GOT3 (cell line): Measurements from ENCODE around the gene RAB22A.

Source experiments
- DNase-seq: peaks from one replicate; lab custom pipeline; 2025; ENCODE audit warnings: mixed read lengths; lab: John Stamatoyannopoulos, UW

The RAB22A gene

GRCh38 chr20:58416057-58416456, 106.5 kb downstream of the RAB22A start:
- DNase-seq, result no peak

- no peak for DNase-seq
These were observed 107.3 kb downstream of the RAB22A start for GRCh38 chr20:58416835-58417234.
